Measurements from ENCODE around the gene ZNF219.
A peak's percentile ranks its signal among the peaks of the same experiment; 100 is the strongest.

ZNF219 gene

GRCh38 chr14:21098076-21098891 is at the start of gene ZNF219:
TSS of gene ZNF219 (minus strand) at chr14:21098655. CDS start at chr14:21093591, 5,064 bp downstream.
- DNase-seq (ENCODE audit: low read depth in 2 of 2): no peak

GRCh38 chr14:21145437-21145836 is 47.0 kb upstream of the ZNF219 start:
- DNase-seq (ENCODE audit: low read depth in 2 of 2): no peak

DNA sequence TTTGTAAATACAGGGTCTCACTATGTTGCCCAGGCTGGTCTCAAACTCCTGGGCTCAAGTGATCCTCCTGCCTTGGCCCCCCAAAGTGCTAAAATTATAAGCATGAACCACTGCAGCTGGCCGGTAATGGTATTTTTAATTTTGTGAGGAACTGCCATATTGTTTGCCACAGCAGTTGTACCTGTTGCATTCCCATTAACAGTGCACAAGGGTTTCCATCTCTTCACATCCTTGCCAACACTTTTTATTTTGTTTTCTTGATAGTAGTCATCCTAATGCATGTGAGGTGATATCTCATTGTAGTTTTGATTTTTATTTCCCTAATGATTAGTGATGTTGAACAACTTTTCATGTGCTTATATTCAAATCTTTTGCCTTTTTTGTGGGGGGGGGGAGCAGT is 43.9 kb upstream of the ZNF219 start:
- DNase-seq (ENCODE audit: low read depth in 2 of 2): no peak

DNA sequence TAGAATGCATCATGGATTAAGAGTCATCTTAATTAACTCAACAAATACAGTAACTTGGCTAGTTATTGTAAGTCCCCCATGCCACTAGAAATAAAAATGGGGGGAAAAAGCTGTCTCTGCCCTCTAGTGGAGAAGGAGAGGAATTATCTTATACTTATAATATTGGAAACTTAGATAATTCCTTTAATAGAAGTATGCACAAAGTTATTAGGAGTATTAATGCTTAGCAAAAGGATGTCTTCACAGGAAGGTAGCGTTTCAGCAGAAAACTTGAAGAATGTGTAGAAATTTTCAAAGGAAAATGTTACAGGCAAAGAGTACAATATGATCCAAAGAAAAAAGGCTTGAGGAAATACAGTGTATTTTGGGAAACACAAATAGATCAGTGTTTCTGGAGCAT is 37.6 kb upstream of the ZNF219 start:
- no peak for DNase-seq (ENCODE audit: low read depth in 2 of 2)

- DNase-seq (ENCODE audit: low read depth in 2 of 2): no peak
Measured at GRCh38 chr14:21133901-21134300, 35.4 kb upstream of the ZNF219 start.

GRCh38 chr14:21123429-21123828 is 25.0 kb upstream of the ZNF219 start:
- no peak for DNase-seq (ENCODE audit: low read depth in 2 of 2)

GRCh38 chr14:21121122-21121521 is 22.7 kb upstream of the ZNF219 start:
- no peak for DNase-seq (ENCODE audit: low read depth in 2 of 2)

DNA sequence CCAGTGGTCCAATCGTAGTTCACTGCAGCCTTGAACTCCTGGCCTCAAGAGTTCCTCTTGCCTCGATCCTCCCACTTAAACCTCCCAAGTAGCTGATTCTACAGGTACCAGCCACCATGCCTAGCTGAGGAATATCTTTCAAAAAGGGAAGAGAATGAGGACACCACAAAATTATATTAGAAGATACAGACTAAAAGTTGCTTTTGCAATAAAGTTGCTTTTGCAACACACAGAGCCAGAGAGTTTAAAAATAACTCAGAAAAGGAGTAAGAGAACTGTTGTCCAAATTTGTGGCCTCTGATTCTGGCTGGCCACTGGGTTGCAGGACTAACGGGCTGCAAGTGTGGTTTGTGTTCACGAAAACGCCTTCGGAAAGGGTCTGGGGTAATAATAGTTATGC is 22.2 kb upstream of the ZNF219 start:
- no peak for DNase-seq (ENCODE audit: low read depth in 2 of 2)

- DNase-seq (ENCODE audit: low read depth in 2 of 2): no peak
Measured at GRCh38 chr14:21118933-21119332, 20.5 kb upstream of the ZNF219 start.

- no peak for DNase-seq (ENCODE audit: low read depth in 2 of 2)
Measured at GRCh38 chr14:21113369-21113768, 14.9 kb upstream of the ZNF219 start.

DNA sequence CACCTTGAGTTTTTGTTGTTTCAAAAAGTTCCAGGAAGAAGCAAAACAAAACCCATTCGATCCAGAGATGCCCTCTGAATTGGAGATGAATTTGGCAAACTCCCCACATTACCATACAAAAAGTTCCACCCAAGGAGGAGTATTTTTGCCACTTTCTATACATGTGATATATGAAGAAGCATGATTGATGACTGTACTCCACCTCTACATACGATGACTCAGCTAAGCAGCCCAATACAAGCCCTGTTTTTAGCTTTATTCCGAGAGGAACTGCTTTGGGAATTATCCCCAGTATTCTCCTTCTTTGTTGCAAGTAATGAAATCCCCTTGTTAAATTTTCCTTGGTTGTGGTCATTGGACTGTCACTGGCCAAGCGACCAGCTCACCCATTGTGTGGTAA is 13.8 kb upstream of the ZNF219 start:
- no peak for DNase-seq (ENCODE audit: low read depth in 2 of 2)

GRCh38 chr14:21109377-21110138 is 11.1 kb upstream of the ZNF219 start:
- DNase-seq (ENCODE audit: low read depth in 2 of 2): no peak

DNA sequence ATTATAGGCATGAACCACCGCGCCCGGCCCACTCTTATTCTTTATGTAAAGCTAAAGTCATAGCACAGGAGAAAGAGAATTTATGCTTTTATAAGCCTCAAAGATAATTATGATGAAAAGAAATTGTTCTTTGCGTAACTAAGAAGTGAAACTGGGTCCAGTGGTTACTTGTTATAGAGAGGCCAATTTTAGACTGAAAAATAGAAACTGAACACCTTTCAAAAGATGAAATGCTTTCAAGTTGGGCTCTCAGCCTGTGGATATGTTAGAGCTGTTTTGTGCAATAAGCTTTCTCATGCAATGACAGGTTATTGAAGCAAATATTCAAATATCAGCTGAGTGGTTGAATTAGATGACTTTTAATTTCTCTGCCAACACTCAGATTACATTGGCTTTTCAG is 10.3 kb upstream of the ZNF219 start:
- DNase-seq (ENCODE audit: low read depth in 2 of 2): no peak

GRCh38 chr14:21107283-21107800 is 8.9 kb upstream of the ZNF219 start:
- no peak for DNase-seq (ENCODE audit: low read depth in 2 of 2)

- DNase-seq (ENCODE audit: low read depth in 2 of 2): peak in 1 of 2 donors; percentile 70
Measured at GRCh38 chr14:21106498-21107282, 8.2 kb upstream of the ZNF219 start.

DNA sequence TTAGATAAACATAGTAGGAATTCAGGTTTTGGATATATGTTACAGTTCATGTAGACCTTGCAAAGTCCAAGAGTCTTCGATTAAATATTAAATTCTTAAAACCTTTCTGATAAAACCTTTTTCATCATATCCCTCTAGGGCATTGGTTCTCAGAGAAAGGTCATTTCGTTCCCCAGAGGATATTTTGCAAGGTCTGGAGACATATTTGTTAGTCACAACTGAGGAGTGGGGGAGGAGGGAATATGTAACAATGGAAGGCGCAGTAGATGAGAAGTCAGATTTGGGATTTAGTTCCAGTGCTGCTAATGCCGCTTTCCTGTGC is 7.7 kb upstream of the ZNF219 start:
- no peak for DNase-seq (ENCODE audit: low read depth in 2 of 2)

GRCh38 chr14:21105095-21105494 is 6.6 kb upstream of the ZNF219 start:
- DNase-seq (ENCODE audit: low read depth in 2 of 2): no peak

DNA sequence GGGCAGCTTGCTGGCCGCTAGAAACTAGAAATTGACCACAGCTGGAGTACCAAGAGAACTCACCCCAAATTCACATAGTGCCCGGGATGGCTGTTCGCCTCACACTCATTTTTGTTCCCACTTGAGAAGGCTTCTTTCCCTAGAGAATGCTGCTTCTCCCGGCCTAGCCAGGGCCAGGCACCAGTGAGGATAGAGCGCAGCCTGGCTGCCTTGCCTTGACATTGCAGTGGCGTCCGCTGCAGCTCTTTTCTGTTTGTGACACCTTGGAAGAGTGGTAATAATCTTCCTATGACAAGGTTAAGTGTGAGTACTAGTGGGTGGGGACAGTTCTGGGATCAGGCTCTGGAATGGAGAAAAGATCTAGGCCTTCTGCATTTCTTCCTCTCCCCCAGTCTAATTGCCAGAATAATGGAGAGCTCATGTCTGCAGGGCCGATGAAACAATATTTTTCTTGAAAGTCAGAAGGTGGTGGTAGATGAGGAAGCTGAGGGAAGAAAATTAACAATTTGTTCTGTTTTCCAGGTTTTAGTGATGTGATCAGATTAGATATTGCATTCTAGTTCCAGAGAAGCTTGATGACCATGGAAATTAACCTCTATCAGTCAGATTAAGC is 6.1 kb upstream of the ZNF219 start:
- peak in 1 of 2 donors; percentile 59 for DNase-seq (ENCODE audit: low read depth in 2 of 2)

DNA sequence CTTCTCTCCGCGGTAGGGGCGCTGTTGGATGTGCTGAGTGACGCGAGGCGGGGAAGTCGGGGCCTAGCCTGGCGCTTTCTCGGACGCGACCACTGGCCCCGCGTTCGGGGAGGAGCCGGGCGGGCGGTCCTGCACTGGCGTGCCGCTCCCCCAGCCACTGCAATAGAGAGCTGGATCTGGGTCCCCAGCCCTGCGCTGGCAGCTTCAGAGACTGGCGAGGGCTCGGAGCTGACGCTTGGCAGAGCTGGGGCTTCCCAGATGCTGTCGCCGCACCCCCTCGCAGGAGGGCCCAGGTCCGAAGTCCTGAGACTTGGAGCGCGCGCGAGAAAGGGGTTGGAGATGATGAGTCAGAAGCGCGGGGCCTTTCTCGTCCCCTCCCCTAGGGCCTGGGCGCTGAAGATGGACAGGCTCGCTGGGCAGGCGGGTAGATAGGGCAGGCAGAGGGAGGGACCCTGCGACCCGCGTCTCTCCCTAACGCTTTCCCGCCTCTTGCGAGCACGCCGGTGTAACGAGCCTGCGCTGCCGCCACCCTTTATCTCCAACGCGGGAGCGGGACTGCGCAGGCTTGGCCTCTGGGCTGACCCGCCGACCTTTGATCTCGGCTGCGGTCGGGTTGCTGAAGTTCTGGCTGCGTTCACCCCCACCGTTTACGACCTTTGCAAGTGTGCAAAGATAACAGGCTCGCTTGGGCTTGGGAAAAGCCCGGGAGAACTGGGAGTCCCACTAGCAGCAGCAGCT is 5.4 kb upstream of the ZNF219 start:
- peak; percentile 89 for DNase-seq (ENCODE audit: low read depth in 2 of 2)

- no peak for DNase-seq (ENCODE audit: low read depth in 2 of 2)
Measured at GRCh38 chr14:21103411-21103709, 4.9 kb upstream of the ZNF219 start.

Data from stimulated activated CD8-positive, alpha-beta memory T cell treated with anti-CD3 and anti-CD28 coated beads, Interleukin-2, amount 100 ng/mL, for 48 hours (primary cell).